Right lobe of liver (tissue), 6 donors: ENCODE results near the gene NDUFB11. TPM values are rescaled to one million over a fixed set of nuclear protein-coding genes. Genes with fewer than 3 reads are reported as not detected.
"Not testable (repeated sequence)": the region's sequence is repeated elsewhere in the genome, so short reads cannot be mapped to it uniquely, and the experiment has no call there.

Experiments used
- ATAC-seq, 4 donors: fragments of 200-7000 bp; cut with Tn5 transposase; one replicate each; pipeline ENCODE4 v1.9.1; 2020; ENCODE audit warnings: mild to moderate bottlenecking in 4 of 4, moderate library complexity in 4 of 4
- DNase-seq, 3 donors: peaks; one replicate each; pipeline ENCODE4 v3.0.0-alpha.2; 2020
- H3K27ac ChIP-seq, 3 donors: fragments of 200-600 bp; one replicate each; pipeline ENCODE4 v1.8.0; 2022
- H3K27me3 ChIP-seq, 2 donors: fragments of 200-600 bp; one replicate each; pipeline ENCODE4 v1.8.0; 2022
- H3K36me3 ChIP-seq, 4 donors: fragments of 200-600 bp; sonication (generic) in 1 of 4; one replicate each; pipeline versions ENCODE4 v1.5.1 to v1.8.0; 2017 to 2022; ENCODE audit warnings: control low read depth in 1 of 4
- H3K4me1 ChIP-seq, 4 donors: fragments of 200-600 bp; sonication (generic) in 1 of 4; one replicate each; pipeline versions ENCODE4 v1.5.1 to v1.8.0; 2017 to 2022; ENCODE audit warnings: control low read depth in 1 of 4
- H3K4me3 ChIP-seq, 3 donors: fragments of 200-600 bp; one replicate each; pipeline ENCODE4 v1.8.0; 2022
- H3K9me3 ChIP-seq, 4 donors: fragments of 200-600 bp; sonication (generic) in 1 of 4; one replicate each; pipeline versions ENCODE4 v1.5.1 to v1.8.0; 2017 to 2022; ENCODE audit warnings: control low read depth in 1 of 4
- CTCF ChIP-seq, 4 donors: fragments of 200-600 bp in 3 of 4; fragments of 450-650 bp in 1 of 4; IDR thresholded peaks; one replicate each; pipeline versions ENCODE4 v1.5.1 to v1.8.0; 2016 to 2022; ENCODE audit warnings: antibody characterized with exemption in 4 of 4, mild to moderate bottlenecking in 2 of 4
- POLR2A ChIP-seq: fragments of 450-650 bp; IDR thresholded peaks from one replicate; pipeline ENCODE4 v1.6.1; 2017; ENCODE audit warnings: antibody characterized with exemption, mild to moderate bottlenecking
- WGBS: methylation state at CpG from one replicate; pipeline ENCODE4 v1.1.6; 2018; ENCODE audit warnings: low coverage, low lambda C conversion rate; ENCODE audit not compliant: insufficient coverage; ENCODE audit errors: missing lambda C conversion rate; 5-methylcytosine and 5-hydroxymethylcytosine counted together
- intact Hi-C, 2 donors: fragments of 100-400 bp; cut with DNase I; formaldehyde crosslinking; loops; one replicate each; pipeline versions ENCODE4 v1.11.2 to v1.14.1; 2022
- total RNA-seq, 6 experiments: library from RNA; depleted of rRNA in 2 of 6; stranded (reverse); fragments of >200 nt in 2 of 6; fragmentation: NEBNext Ultra II Directional in 3 of 6; extraction: Animal tissue kit (Norgen Biotek cat#: 25700) in 3 of 6; gene quantifications; one replicate each; pipeline versions ENCODE4 v1.1.0 to v1.2.4, GENCODE V29; 2016 to 2023
- donor health status: DM: no; HTN: yes; CAD: no.
- donor health status: DM: no; HTN: no; CAD: no.
- donor health status: DM: no; HTN: no; CAD: no.
- donor health status: DM: no; HTN: yes; CAD: no.
- donor health status: DM: no; HTN: yes; CAD: no.

Gene NDUFB11
- total RNA-seq, 6 experiments from 2014 or later: 37.8 to 64.0 (median 50.7) TPM

GRCh38 chrX:47145395-47146120, 1.1 kb upstream of the NDUFB11 start:
- 26% methylated on average over 27 of the region's 39 CpGs for WGBS
- Histone ChIP-seq H3K27ac (peak overlapping the region; percentile 75 to 89 (median 89)), H3K9me3 (no peaks in the 10 kb centered on the region), H3K4me1 (peaks cover 0 to 13% (median 0%) of the 10 kb centered on the region in 4 donors), H3K36me3 (peaks cover 0 to 2% (median 0%) of the 10 kb centered on the region in 4 donors), H3K27me3 (no peaks in the 10 kb centered on the region), H3K4me3 (peak overlapping the region; percentile 54 to 69 (median 68))
- ATAC-seq (peak; percentile 29 to 51 (median 32)), DNase-seq (no peak)
- intact Hi-C loops: no loop called here
- TF ChIP-seq POLR2A (no peak), CTCF (IDR thresholded peaks at IDR 0.05) (no peak)

- H3K27ac ChIP-seq: peak overlapping the region; percentile 75 to 89 (median 89)
Observed at GRCh38 chrX:47143894-47144625, 442 bp downstream of the NDUFB11 start.

DNA sequence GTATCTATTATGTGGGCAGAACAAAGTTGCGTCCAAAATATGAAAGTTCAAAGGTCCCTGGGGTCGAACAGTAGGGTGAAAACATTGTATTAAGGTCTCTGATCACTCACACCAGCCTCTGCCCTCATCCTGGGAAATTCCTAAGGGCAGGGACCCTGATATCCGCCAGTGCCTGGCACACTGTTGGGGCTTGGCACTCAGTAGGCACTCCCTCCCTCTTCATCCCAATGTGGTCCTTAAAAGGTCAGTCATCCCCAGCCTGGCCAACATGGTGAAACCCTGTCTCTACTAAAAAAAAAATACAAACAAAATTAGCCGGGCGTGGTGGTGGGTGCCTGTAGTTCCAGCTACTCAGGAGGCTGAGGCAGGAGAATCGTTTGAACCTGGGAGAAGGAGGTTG, 6.3 kb downstream of the NDUFB11 start:
- Histone ChIP-seq H3K9me3 (no peaks in the 10 kb centered on the region), H3K27ac (no peak overlapping the region), H3K27me3 (no peaks in the 10 kb centered on the region), H3K4me3 (no peak overlapping the region), H3K36me3 (peaks cover 0 to 2% (median 0%) of the 10 kb centered on the region in 4 donors), H3K4me1 (peaks cover 0 to under 1% (median 0%) of the 10 kb centered on the region in 4 donors)
- TF ChIP-seq CTCF (IDR thresholded peaks at IDR 0.05): no peak
- TF ChIP-seq POLR2A: no peak
- no peak for ATAC-seq
- WGBS: 62% methylated on average over 6 of the region's 6 CpGs
- no peak for DNase-seq
- intact Hi-C loops: no loop called here

More at GRCh38 chrX:47143894-47144625, 442 bp downstream of the NDUFB11 start:
- peaks cover 0 to 2% (median 0%) of the 10 kb centered on the region in 4 donors for H3K36me3 ChIP-seq
- no peaks in the 10 kb centered on the region for H3K9me3 ChIP-seq
- H3K27me3 ChIP-seq: no peaks in the 10 kb centered on the region
- H3K4me3 ChIP-seq: peak overlapping the region; percentile 54 to 69 (median 68)
- DNase-seq: peak in 2 of 3 donors; percentile 41 to 47
- peaks cover 0 to 9% (median 0%) of the 10 kb centered on the region in 4 donors for H3K4me1 ChIP-seq
- intact Hi-C loops: no loop called here
- peak; percentile 8 to 28 (median 18) for ATAC-seq
- WGBS: 27% methylated on average over 24 of the region's 46 CpGs
- TF ChIP-seq POLR2A: no peak

GRCh38 chrX:47135650-47136049, 8.9 kb downstream of the NDUFB11 start:
- ATAC-seq: peak in 1 of 4 donors; percentile 78
- H3K9me3 ChIP-seq, DNase-seq, H3K4me3 ChIP-seq, H3K4me1 ChIP-seq, intact Hi-C loops, H3K36me3 ChIP-seq, H3K27ac ChIP-seq, H3K27me3 ChIP-seq: not testable (repeated sequence)
- WGBS: 55% methylated on average over 1 of the region's 5 CpGs

DNA sequence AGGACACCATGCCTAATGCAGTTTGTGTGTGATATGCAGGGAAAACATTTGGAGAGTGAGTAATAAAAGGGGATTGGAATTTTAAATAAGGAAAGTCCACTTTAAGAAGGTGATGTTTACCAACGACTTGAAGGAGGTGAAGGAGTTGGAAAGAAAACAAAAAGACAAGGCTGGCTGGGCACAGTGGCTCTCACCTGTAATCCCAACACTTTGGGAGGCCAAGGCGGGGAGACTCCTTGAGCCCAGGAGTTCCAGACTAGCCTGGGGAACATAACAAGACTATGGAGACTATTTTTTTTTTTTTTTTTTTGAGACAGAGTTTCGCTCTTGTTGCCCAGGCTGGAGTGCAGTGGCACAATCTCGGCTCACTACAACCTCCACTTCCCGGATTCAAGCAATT, 11.0 kb downstream of the NDUFB11 start:
- WGBS: 52% methylated on average over 5 of the region's 5 CpGs
- intact Hi-C loops: no loop called here
- ATAC-seq: no peak
- TF ChIP-seq CTCF (IDR thresholded peaks at IDR 0.05): no peak
- TF ChIP-seq POLR2A: no peak
- Histone ChIP-seq H3K9me3 (no peaks in the 10 kb centered on the region), H3K27ac (no peak overlapping the region), H3K36me3 (no peaks in the 10 kb centered on the region), H3K4me3 (no peak overlapping the region), H3K4me1 (no peaks in the 10 kb centered on the region), H3K27me3 (no peaks in the 10 kb centered on the region)
- no peak for DNase-seq
